Epithelial cell of esophagus (primary cell): ENCODE results near the gene PLA2G7.
"Not testable (repeated sequence)": the region's sequence is repeated elsewhere in the genome, so short reads cannot be mapped to it uniquely, and the experiment has no call there.

ENCODE experiments used
- DNase-seq: peaks from one replicate; pipeline ENCODE4 v3.0.0; 2010; ENCODE audit warnings: low read depth
- H3K4me3 ChIP-seq: 2 replicates; pipeline ENCODE4 v1.5.1; 2011; ENCODE audit warnings: mild to moderate bottlenecking, low read length, control low read depth
- TF ChIP-seq, protein P1 (sequence below): IDR thresholded peaks from 2 replicates; pipeline ENCODE4 v1.5.1; 2011; ENCODE audit warnings: low read depth, mild to moderate bottlenecking, low read length, control low read depth, inconsistent platforms; ENCODE audit not compliant: insufficient read depth; ENCODE audit errors: missing control alignments

Gene PLA2G7

DNA sequence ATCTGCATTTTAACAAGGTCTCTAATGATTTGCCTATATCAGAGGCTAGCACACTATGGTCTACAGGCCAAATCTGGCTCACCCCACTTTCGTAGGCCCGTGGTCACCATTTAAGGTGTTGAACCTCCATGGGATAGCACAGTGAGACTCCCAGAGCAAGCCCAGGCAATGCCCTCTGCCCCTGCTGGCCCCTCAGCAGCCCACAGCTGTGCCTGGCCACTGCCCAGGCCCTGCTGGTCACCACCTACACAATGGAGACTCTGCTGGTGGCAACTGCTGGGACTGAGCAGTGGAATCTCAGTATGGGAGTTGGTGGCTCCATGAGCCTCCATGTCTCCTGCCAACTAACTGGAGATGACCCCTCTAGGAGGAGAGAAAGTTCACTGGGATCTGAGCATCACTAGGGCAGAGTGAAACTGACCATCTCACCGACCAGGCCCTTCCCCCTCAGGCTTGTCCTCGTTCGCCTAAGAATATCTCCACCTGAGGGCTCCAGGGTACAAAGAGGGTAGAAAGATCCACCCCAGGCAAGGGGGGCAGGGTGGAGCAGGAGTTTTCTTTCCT is 13.8 kb upstream of the PLA2G7 start:
- no peak overlapping the region for H3K4me3 ChIP-seq
- DNase-seq = no peak
- TF ChIP-seq, protein P1, sequence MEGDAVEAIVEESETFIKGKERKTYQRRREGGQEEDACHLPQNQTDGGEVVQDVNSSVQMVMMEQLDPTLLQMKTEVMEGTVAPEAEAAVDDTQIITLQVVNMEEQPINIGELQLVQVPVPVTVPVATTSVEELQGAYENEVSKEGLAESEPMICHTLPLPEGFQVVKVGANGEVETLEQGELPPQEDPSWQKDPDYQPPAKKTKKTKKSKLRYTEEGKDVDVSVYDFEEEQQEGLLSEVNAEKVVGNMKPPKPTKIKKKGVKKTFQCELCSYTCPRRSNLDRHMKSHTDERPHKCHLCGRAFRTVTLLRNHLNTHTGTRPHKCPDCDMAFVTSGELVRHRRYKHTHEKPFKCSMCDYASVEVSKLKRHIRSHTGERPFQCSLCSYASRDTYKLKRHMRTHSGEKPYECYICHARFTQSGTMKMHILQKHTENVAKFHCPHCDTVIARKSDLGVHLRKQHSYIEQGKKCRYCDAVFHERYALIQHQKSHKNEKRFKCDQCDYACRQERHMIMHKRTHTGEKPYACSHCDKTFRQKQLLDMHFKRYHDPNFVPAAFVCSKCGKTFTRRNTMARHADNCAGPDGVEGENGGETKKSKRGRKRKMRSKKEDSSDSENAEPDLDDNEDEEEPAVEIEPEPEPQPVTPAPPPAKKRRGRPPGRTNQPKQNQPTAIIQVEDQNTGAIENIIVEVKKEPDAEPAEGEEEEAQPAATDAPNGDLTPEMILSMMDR = no peak

DNA sequence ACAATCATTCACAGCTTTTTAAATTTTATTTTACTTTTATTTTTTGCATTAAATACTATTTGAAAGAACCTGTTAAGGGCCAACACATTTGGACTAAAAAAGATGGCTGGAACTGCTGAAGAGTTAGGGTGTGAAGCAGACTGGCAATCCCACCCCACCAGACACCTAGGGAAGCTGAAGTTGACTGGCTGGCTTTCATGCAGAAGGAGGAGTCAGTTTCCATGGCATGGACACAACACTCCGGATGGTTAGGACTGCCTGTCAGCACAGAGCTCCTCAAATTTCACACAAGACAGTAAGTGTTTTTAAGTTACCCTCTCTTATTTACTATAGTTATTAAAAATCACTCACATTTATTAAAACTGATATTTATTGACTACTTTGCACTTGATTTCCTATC is 11.5 kb upstream of the PLA2G7 start, which contains the start of gene ANKRD66:
ANKRD66 (plus strand) TSS at position 238 of the 400 bp plus-strand sequence. CDS start 5,016 bp downstream, outside the sequence.
- no peak within 1 kb of the TSS for H3K4me3 ChIP-seq
- DNase-seq = no peak
- TF ChIP-seq, protein P1 = no peak

DNA sequence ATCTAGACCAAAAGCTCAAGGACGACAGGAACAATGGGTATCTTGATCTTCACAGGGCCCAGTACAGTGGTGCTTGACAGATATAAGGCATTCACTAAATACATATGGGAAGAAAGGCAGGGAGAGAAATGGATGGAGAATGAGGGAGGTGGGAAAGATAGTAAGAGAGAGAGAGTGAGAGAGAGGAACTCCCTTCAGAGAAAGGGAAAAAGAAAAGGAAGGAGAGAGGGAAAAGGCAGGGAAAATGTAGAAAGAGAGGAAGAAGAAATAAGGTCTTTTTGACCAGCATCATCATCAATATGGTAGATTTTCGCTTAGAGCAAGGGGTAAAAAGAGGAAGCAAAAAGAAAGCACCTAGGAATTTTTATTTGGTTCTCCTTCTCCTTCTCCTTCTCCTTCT is 10.8 kb upstream of the PLA2G7 start:
- no peak for DNase-seq
- TF ChIP-seq, protein P1 = no peak
- H3K4me3 ChIP-seq = no peak overlapping the region

DNA sequence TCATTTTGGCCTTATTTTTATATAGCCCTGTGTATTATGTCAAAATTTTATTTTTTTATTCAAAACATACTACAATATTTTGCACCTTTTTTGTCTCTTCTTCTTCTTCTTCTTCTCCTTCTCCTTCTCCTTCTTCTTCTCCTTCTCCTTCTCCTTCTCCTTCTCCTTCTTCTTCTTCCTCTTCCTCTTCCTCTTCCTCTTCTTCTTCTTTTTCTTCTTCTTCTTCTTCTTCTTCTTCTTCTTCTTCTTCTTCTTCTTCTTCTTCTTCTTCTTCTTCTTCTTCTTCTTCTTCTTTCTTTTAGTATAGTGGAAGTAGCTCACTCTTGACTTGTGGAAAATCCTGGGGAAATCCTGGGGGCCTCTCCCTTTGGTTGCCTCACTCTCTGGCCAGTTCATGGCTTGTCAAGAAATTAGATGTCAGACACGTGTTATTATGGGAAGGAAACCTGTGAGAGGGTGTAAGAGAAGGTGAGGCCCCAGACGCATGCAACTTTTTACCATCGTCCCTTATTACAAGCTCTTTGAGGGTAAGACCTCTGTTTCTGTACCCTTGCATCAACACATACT is 9.1 kb upstream of the PLA2G7 start:
- not testable (repeated sequence) for DNase-seq, H3K4me3 ChIP-seq

DNA sequence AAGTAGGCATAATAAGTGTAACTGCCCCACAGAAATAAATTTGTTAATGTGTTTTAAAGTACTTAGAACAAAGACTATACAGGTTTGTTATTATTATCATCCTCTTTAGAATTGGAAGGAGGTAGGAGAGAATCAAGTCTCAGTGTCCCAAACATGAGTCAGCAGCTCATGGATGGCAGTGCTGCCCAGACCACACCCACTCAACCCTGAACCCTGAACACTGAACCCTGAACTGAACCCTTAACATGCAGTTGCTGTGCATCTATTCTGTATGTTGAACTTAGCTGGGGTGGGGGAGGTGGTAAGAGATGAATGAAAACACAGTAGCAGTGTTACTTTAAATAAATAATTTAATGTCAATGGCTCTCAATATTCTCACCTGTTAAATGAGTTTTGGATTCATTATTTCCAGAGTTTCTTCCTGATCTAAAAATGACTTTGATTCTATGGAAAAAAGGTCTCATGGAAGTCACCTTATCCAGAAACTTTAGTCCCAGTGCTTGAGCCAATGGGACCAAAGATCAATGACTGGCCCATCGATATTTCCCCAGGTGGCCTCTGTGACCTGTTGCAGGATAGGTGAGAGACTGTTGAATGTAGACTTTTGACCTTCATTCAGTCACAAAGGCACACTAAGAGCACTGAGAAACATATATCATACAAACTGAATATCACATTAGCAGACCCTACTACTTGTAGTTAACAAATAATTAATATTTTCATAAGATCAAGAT is 8.4 kb upstream of the PLA2G7 start:
- TF ChIP-seq, protein P1 = no peak

DNA sequence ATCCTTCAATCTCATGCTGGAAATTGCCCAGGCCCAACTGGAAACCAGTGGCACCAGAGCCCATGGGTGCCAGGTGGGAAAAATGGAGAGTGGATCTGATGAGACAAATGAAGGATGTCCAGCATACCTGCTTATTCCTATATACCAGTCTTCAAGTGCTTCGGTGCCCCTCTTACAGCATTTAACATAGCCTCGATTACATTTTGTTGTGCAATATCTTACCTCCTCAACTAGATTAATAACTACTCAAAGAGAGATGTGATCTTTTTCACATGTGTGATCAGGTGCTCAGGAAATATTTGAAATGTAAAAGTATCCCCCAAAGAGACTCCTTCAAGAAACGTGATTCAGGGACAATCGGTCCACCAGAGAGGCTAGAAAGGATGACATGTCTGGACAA is 6.7 kb upstream of the PLA2G7 start:
- H3K4me3 ChIP-seq = no peak overlapping the region
- DNase-seq = no peak
- TF ChIP-seq, protein P1 = no peak

More for the DNA sequence above, 8.4 kb upstream of the PLA2G7 start:
- DNase-seq = no peak
- H3K4me3 ChIP-seq = no peak overlapping the region

DNA sequence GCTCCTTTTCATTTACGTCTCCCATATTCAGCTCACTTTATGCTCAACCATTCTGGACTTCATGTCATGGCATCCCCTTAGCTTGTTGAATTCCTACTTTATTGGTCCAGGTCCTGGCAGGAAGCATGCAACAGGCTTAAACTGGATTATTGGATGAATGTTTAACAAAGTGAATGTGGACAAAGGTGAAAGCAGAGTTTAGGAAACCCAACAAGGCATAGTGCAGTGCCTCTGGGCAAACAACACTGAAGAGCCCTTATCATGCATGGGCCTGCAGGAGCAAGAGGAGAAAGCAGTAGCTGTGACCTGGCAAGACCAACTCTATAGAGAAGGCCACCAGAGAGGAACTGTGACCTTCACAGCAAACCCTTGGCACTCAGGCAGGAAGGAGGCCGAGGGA is 6.3 kb upstream of the PLA2G7 start:
- no peak overlapping the region for H3K4me3 ChIP-seq
- TF ChIP-seq, protein P1 = no peak
- no peak for DNase-seq
